ENCODE measurements around the gene POLR3C.

DNA sequence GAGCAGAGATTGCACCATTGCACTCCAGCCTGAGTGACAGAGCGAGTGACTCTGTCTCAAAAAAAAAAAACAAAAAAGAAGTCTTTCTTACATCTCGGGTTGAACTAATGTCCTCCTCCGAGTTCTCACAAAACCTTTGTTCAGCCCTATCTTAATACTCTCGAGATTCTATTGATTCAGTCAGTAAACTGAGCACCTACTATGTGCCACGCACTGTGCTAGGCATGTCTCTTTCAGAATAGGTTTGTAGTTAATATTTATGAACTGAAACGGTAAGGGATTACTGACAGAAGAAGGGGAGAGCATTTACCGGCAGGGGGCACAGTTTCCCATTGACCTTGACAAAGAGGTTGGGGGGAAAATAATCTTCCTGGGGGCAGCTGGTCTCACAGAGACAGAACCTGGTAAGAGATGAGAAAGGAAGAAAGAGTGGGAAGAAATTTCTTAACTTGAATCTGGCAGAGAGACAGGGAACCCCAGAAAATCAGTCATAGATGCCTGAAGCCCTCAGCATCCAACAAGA lies 31.5 kb downstream of the POLR3C start:
- TF ChIP-seq POLR2A (IDR thresholded peaks at IDR 0.05) (no peak), EP300 (IDR thresholded peaks at IDR 0.05) (no peak), POLR2AphosphoS5 (IDR thresholded peaks at IDR 0.05) (no peak)
- TF ChIP-seq, protein P1, sequence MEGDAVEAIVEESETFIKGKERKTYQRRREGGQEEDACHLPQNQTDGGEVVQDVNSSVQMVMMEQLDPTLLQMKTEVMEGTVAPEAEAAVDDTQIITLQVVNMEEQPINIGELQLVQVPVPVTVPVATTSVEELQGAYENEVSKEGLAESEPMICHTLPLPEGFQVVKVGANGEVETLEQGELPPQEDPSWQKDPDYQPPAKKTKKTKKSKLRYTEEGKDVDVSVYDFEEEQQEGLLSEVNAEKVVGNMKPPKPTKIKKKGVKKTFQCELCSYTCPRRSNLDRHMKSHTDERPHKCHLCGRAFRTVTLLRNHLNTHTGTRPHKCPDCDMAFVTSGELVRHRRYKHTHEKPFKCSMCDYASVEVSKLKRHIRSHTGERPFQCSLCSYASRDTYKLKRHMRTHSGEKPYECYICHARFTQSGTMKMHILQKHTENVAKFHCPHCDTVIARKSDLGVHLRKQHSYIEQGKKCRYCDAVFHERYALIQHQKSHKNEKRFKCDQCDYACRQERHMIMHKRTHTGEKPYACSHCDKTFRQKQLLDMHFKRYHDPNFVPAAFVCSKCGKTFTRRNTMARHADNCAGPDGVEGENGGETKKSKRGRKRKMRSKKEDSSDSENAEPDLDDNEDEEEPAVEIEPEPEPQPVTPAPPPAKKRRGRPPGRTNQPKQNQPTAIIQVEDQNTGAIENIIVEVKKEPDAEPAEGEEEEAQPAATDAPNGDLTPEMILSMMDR (IDR thresholded peaks at IDR 0.05) = no peak

All from stomach (tissue), 4 donors.